Bronchial epithelial cell (primary cell): ENCODE measurements around the gene C1QTNF7. TPM values are rescaled to one million over a fixed set of nuclear protein-coding genes. Genes with fewer than 3 reads are reported as not detected.

Source experiments
- DNase-seq: peaks from one replicate; pipeline ENCODE4 v3.0.0-alpha.2; 2010; ENCODE audit warnings: low read depth
- FAIRE-seq: peaks from 2 replicates; lab custom pipeline; 2011; peaks lifted over from hg19 to GRCh38; lab: Jason Lieb, UNC
- H3K27me3 ChIP-seq: 2 replicates; pipeline ENCODE4 v1.5.1; 2011; ENCODE audit warnings: low read length; ENCODE audit not compliant: control insufficient read depth, insufficient read depth
- H3K36me3 ChIP-seq: 2 replicates; pipeline ENCODE4 v1.5.1; 2011; ENCODE audit warnings: low read length; ENCODE audit not compliant: control insufficient read depth, insufficient read depth
- H3K4me3 ChIP-seq: 2 replicates; pipeline ENCODE4 v1.5.1; 2011; ENCODE audit warnings: mild to moderate bottlenecking, low read depth, low read length, control low read depth
- total RNA-seq: library from RNA; depleted of rRNA; stranded (reverse); fragments of >200 nt; gene quantifications from 2 replicates; pipeline ENCODE4 v1.2.1, GENCODE V29; 2014
- TF ChIP-seq, protein P1 (sequence below): IDR thresholded peaks from 2 replicates; pipeline ENCODE4 v1.5.1; 2011; ENCODE audit warnings: mild to moderate bottlenecking, moderate library complexity, low read length, control low read depth, inconsistent platforms; ENCODE audit not compliant: insufficient read depth, severe bottlenecking

The C1QTNF7 gene
- total RNA-seq, 1 donor from 2014 or later = not detected

DNA sequence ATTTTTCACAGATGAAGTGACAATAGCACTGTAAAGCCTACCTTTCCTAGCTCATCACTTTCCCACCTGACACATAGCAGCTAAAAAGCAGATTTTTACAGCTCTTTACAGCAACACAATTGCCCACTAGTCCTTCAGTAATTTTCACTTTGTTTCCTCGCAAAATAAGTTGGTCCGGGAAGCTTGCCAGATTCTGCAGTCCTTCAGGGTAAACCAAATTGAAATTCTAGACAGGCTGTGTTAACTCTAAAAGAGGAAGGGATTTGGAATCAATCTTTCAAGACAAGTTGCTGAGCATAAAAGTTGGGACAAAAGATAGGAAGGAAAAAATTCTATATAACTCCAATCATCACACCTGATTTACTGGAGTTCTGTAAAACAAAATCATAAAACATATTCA, 8.7 kb downstream of the C1QTNF7 start:
- Histone ChIP-seq H3K36me3 (no peaks in the 10 kb centered on the region), H3K4me3 (no peak overlapping the region), H3K27me3 (no peaks in the 10 kb centered on the region)
- TF ChIP-seq, protein P1, sequence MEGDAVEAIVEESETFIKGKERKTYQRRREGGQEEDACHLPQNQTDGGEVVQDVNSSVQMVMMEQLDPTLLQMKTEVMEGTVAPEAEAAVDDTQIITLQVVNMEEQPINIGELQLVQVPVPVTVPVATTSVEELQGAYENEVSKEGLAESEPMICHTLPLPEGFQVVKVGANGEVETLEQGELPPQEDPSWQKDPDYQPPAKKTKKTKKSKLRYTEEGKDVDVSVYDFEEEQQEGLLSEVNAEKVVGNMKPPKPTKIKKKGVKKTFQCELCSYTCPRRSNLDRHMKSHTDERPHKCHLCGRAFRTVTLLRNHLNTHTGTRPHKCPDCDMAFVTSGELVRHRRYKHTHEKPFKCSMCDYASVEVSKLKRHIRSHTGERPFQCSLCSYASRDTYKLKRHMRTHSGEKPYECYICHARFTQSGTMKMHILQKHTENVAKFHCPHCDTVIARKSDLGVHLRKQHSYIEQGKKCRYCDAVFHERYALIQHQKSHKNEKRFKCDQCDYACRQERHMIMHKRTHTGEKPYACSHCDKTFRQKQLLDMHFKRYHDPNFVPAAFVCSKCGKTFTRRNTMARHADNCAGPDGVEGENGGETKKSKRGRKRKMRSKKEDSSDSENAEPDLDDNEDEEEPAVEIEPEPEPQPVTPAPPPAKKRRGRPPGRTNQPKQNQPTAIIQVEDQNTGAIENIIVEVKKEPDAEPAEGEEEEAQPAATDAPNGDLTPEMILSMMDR = no peak
- FAIRE-seq (no peak), DNase-seq (no peak)

DNA sequence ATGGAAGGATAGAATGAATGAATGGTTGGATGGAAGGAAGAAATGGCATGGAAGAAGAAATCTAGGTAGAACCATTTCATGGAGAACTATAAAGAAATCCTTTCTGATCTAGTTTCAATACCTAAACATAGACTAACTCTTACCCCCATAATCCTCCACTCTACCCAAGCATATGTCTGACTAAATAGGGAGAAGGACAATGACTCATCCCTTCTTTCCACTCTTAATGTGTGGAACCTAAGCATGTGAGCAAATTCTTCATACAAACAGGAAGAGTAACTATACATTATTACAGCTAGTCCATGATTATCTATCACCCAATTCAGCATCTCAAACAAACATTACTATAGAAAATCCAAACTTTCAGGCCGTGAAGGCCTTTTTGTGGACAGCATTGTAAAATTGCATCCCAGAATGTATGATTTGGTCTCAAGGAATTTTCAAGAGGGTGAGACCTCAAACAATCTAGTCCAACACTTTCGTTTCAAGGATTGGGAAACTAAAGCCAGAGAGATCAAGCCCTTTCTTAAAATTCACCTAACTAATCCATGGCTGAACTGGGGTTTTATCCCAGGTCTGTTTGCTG, 11.2 kb downstream of the C1QTNF7 start:
- TF ChIP-seq, protein P1 = no peak
- DNase-seq (peak; percentile 66), FAIRE-seq (no peak)
- Histone ChIP-seq H3K4me3 (no peak overlapping the region), H3K36me3 (no peaks in the 10 kb centered on the region), H3K27me3 (no peaks in the 10 kb centered on the region)

DNA sequence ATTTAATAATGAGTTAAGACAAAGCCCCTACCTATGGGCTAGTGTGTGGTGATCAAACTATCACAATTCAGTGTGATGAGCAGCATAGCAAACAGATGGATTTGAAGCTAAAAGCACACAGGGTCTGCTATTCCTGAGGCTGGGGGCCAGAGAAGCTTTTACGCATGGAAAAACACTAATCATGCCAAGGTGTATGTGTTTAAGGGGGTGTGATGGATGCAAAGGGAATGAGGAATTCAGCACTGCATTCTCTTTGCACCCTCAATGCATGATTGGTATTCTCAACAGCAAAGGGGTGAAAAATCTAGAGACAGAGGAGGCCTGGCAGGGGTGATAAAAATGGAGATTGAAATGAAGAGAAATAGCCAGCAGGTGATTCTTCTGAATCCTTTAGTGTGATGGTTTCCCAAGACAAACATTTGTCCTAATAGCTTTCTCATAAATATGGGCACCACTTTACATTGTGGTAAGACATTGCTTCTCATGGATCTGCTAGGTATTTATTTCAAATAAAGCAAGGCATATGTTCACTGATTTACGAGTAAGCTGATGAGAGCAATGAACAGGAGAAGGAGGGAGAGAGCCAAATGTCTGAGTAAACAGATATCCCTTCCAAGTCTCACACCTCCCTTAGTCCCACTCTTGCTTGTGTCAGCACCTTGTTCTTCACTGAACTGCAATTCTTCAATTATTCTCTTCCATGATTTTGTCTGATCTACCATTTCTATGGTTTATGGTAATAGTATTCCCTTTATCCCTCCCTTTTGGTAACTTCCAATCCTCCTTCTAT, 15.7 kb downstream of the C1QTNF7 start:
- TF ChIP-seq, protein P1 = no peak
- DNase-seq (no peak), FAIRE-seq (no peak)
- no peaks in the 10 kb centered on the region for H3K27me3 ChIP-seq
- no peaks in the 10 kb centered on the region for H3K36me3 ChIP-seq
- no peak overlapping the region for H3K4me3 ChIP-seq

DNA sequence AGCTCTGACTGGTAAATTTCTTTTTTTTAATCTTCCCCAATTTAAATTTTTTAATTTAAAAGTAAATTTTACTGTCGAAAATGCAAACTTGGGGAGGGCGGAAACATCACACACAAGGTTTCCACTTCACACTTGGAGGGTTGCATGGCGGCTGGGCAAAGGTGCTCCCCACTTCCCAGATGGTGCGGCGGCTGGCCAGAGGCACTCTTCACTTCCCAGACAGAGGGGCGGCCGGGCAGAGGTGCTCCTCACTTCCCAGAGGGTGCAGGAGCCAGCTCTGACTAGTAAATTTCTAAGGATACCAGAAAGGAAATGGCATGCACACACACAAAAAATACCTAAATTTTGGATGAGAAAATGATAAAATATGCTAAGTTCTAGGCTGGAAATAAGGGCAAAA, 16.4 kb downstream of the C1QTNF7 start:
- DNase-seq = no peak
- no peaks in the 10 kb centered on the region for H3K36me3 ChIP-seq
- TF ChIP-seq, protein P1 = no peak
- no peaks in the 10 kb centered on the region for H3K27me3 ChIP-seq
- no peak overlapping the region for H3K4me3 ChIP-seq
- FAIRE-seq = no peak

DNA sequence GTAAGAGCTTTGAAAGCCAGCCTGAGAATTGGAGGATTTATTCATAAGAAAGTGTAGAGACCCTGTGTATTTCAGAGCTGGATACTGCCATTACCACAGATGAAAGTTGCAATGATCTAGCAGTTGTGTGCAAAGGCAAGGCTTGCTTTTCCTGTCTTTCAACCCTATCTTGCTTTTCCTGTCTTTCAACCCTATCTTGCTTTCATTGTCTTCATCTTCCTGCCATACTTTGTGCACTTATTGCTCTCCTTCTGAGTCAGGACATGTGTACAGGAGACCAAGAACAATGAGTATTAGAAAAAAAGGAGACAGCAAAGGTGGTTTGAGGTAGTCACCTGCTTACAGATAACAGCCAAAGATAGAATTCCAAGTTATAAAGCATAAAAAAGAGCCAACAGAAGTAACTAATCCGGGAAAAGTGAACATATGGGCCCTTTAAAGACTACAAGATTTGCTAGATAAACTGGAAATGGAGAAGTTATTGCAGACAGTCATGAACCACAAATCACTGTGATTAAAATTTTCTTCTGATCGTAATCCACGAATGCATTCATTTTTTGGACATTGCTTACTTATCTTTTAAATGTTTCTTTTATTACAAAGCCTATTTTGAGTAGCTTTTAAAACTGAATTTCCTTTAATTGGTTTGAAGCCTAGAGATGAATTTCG, 17.2 kb downstream of the C1QTNF7 start:
- Histone ChIP-seq H3K36me3 (no peaks in the 10 kb centered on the region), H3K4me3 (no peak overlapping the region), H3K27me3 (no peaks in the 10 kb centered on the region)
- peak; percentile 79 for DNase-seq
- TF ChIP-seq, protein P1 = no peak
- no peak for FAIRE-seq
